SK-N-SH treated with all-trans-retinoic acid at 6 μM for 48 hours (cell line): ENCODE data around the gene ZNF805.

Experiments
- ATAC-seq: fragments of 200-7000 bp; cut with Tn5 transposase; 3 replicates; pipeline ENCODE4 v1.9.1; 2020; ENCODE audit warnings: mild to moderate bottlenecking, moderate library complexity
- ARNTL ChIP-seq: fragments of 450-650 bp; formaldehyde crosslinking; IDR thresholded peaks from 2 replicates; pipeline ENCODE4 v1.5.0; 2020; ENCODE audit warnings: low read depth, mild to moderate bottlenecking, moderate library complexity, borderline replicate concordance
- BACH2 ChIP-seq: fragments of 250-450 bp; sonication (Bioruptor Pico); IDR thresholded peaks from 2 replicates; pipeline ENCODE4 v1.9.0; 2021; ENCODE audit warnings: mild to moderate bottlenecking, borderline replicate concordance
- CSDC2 ChIP-seq: fragments of 250-450 bp; sonication (Bioruptor Pico); IDR thresholded peaks from 2 replicates; pipeline ENCODE4 v1.5.0; 2020; ENCODE audit warnings: mild to moderate bottlenecking, moderate library complexity
- ESRRG ChIP-seq: fragments of 250-450 bp; sonication (Bioruptor Pico); IDR thresholded peaks from 2 replicates; pipeline ENCODE4 v1.6.1; 2021; ENCODE audit warnings: mild to moderate bottlenecking
- GLIS3 ChIP-seq: fragments of 250-450 bp; sonication (Bioruptor Pico); IDR thresholded peaks from 2 replicates; pipeline ENCODE4 v1.5.0; 2020; ENCODE audit warnings: mild to moderate bottlenecking, moderate library complexity
- ISL1 ChIP-seq: fragments of 250-450 bp; sonication (Bioruptor Pico); IDR thresholded peaks from 2 replicates; pipeline ENCODE4 v2.1.2; 2022; ENCODE audit warnings: mild to moderate bottlenecking, moderate library complexity
- OSR1 ChIP-seq: fragments of 250-450 bp; sonication (Bioruptor Pico); IDR thresholded peaks from 2 replicates; pipeline ENCODE4 v1.8.0; 2022; ENCODE audit warnings: moderate library complexity, mild to moderate bottlenecking, inconsistent platforms
- PPARA ChIP-seq: fragments of 250-450 bp; sonication (Bioruptor Pico); IDR thresholded peaks from 2 replicates; pipeline ENCODE4 v1.5.0; 2020; ENCODE audit warnings: mild to moderate bottlenecking, borderline replicate concordance
- RARB ChIP-seq: fragments of 250-450 bp; sonication (Bioruptor Pico); IDR thresholded peaks from 2 replicates; pipeline ENCODE4 v1.8.0; 2021; ENCODE audit warnings: mild to moderate bottlenecking, moderate library complexity
- SNAI2 ChIP-seq: fragments of 250-450 bp; sonication (Bioruptor Pico); IDR thresholded peaks from 2 replicates; pipeline ENCODE4 v1.5.0; 2020; ENCODE audit warnings: mild to moderate bottlenecking, moderate library complexity
- TCF4 ChIP-seq: fragments of 250-450 bp; sonication (Bioruptor Pico); IDR thresholded peaks from 2 replicates; pipeline ENCODE4 v1.8.0; 2021; ENCODE audit warnings: mild to moderate bottlenecking, moderate library complexity, borderline replicate concordance
- ZC3H10 ChIP-seq: fragments of 250-450 bp; sonication (Bioruptor Pico); IDR thresholded peaks from 2 replicates; pipeline ENCODE4 v1.5.1; 2021; ENCODE audit warnings: mild to moderate bottlenecking, moderate library complexity
- ZFP3 ChIP-seq: fragments of 250-450 bp; sonication (Bioruptor Pico); IDR thresholded peaks from 2 replicates; pipeline ENCODE4 v1.5.0; 2020; ENCODE audit warnings: mild to moderate bottlenecking, moderate library complexity
- ZFP30 ChIP-seq: fragments of 450-650 bp; formaldehyde crosslinking; IDR thresholded peaks from 2 replicates; pipeline ENCODE4 v1.5.0; 2022; ENCODE audit warnings: mild to moderate bottlenecking, moderate library complexity
- ZNF565 ChIP-seq: fragments of 450-650 bp; formaldehyde crosslinking; conservative IDR thresholded peaks from 2 replicates; pipeline ENCODE4 v1.5.0; 2020; ENCODE audit warnings: low read depth, mild to moderate bottlenecking, moderate library complexity
- ZNF70 ChIP-seq: fragments of 450-650 bp; formaldehyde crosslinking; IDR thresholded peaks from 2 replicates; pipeline ENCODE4 v1.5.0; 2020; ENCODE audit warnings: mild to moderate bottlenecking, moderate library complexity
- ZNF8 ChIP-seq: fragments of 450-650 bp; formaldehyde crosslinking; IDR thresholded peaks from 2 replicates; pipeline ENCODE4 v1.5.0; 2020; ENCODE audit warnings: mild to moderate bottlenecking, moderate library complexity
- TF ChIP-seq, protein P1 (sequence below): fragments of 250-450 bp; sonication (Bioruptor Pico); IDR thresholded peaks from 2 replicates; pipeline ENCODE4 v1.8.0; 2020; ENCODE audit warnings: mild to moderate bottlenecking, moderate library complexity, borderline replicate concordance
- TF ChIP-seq, protein P2 (sequence below): fragments of 250-450 bp; sonication (Bioruptor Pico); IDR thresholded peaks from 2 replicates; pipeline ENCODE4 v1.5.1; 2021; ENCODE audit warnings: mild to moderate bottlenecking, moderate library complexity
- TF ChIP-seq, protein P3 (sequence below): fragments of 250-450 bp; sonication (Bioruptor Pico); IDR thresholded peaks from 2 replicates; pipeline ENCODE4 v1.5.0; 2020; ENCODE audit warnings: mild to moderate bottlenecking, moderate library complexity
- TF ChIP-seq, protein P4 (sequence below): fragments of 250-450 bp; sonication (Bioruptor Pico); IDR thresholded peaks from 2 replicates; pipeline ENCODE4 v1.5.1; 2020; ENCODE audit warnings: low read depth, mild to moderate bottlenecking, moderate library complexity

The ZNF805 gene

DNA sequence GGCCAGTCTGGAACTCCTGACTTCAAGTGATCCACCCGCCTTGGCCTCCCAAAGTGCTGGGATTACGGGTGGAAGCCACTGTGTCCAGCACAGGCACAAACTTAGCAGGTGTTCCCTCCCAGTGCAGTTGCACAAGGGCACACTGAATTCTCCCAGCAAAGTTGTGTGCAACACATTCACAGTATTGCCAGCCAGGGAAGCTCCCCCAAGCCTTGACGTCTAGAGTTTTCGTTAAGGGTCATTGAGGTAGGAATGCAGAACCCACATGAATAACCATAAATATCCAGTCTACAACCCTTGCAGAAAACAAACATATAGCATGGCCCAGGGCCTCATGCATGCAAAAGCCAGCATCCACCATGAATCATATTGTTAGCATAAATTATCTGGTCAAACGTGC is 12.9 kb upstream of the ZNF805 start:
- no peak for TF ChIP-seq CSDC2 (CRISPR knock-in tag)
- TF ChIP-seq, all 23 proteins: peak for 0
- ATAC-seq = no peak

DNA sequence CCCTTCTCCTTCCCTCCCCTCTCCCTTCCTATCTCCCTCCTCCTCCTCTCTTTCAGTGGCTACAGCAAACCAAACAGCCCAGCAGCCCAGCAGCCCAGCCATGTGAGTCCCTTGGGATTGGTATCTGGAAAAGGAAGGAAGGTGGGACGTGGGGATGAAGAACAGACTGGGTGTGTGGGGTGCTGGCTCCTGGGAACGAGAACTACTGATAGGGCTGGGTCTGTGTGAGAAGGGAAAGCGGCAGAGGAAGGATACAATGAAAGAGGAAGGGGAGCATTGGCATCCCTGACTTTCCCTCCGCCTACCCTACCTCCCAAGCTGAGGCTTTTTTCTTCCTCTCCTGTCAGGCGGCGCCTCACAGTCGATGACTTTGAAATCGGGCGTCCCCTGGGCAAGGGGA is 8.7 kb upstream of the ZNF805 start:
- no peak for ATAC-seq
- TF ChIP-seq CSDC2 (CRISPR knock-in tag) (no peak), ZNF8 (CRISPR knock-in tag) (no peak), ISL1 (no peak), ZC3H10 (no peak), ZNF70 (no peak), BACH2 (no peak), PPARA (no peak), SNAI2 (CRISPR knock-in tag) (no peak), ARNTL (no peak), RARB (CRISPR knock-in tag) (no peak), ZFP30 (no peak), ESRRG (CRISPR knock-in tag) (no peak), ZNF565 (CRISPR knock-in tag) (no peak), GLIS3 (CRISPR knock-in tag) (no peak)
- TF ChIP-seq, protein P1, sequence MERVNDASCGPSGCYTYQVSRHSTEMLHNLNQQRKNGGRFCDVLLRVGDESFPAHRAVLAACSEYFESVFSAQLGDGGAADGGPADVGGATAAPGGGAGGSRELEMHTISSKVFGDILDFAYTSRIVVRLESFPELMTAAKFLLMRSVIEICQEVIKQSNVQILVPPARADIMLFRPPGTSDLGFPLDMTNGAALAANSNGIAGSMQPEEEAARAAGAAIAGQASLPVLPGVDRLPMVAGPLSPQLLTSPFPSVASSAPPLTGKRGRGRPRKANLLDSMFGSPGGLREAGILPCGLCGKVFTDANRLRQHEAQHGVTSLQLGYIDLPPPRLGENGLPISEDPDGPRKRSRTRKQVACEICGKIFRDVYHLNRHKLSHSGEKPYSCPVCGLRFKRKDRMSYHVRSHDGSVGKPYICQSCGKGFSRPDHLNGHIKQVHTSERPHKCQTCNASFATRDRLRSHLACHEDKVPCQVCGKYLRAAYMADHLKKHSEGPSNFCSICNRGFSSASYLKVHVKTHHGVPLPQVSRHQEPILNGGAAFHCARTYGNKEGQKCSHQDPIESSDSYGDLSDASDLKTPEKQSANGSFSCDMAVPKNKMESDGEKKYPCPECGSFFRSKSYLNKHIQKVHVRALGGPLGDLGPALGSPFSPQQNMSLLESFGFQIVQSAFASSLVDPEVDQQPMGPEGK (CRISPR knock-in tag) = no peak
- TF ChIP-seq, protein P2, sequence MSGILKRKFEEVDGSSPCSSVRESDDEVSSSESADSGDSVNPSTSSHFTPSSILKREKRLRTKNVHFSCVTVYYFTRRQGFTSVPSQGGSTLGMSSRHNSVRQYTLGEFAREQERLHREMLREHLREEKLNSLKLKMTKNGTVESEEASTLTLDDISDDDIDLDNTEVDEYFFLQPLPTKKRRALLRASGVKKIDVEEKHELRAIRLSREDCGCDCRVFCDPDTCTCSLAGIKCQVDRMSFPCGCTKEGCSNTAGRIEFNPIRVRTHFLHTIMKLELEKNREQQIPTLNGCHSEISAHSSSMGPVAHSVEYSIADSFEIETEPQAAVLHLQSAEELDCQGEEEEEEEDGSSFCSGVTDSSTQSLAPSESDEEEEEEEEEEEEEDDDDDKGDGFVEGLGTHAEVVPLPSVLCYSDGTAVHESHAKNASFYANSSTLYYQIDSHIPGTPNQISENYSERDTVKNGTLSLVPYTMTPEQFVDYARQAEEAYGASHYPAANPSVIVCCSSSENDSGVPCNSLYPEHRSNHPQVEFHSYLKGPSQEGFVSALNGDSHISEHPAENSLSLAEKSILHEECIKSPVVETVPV (CRISPR knock-in tag) = no peak
- TF ChIP-seq, protein P3, sequence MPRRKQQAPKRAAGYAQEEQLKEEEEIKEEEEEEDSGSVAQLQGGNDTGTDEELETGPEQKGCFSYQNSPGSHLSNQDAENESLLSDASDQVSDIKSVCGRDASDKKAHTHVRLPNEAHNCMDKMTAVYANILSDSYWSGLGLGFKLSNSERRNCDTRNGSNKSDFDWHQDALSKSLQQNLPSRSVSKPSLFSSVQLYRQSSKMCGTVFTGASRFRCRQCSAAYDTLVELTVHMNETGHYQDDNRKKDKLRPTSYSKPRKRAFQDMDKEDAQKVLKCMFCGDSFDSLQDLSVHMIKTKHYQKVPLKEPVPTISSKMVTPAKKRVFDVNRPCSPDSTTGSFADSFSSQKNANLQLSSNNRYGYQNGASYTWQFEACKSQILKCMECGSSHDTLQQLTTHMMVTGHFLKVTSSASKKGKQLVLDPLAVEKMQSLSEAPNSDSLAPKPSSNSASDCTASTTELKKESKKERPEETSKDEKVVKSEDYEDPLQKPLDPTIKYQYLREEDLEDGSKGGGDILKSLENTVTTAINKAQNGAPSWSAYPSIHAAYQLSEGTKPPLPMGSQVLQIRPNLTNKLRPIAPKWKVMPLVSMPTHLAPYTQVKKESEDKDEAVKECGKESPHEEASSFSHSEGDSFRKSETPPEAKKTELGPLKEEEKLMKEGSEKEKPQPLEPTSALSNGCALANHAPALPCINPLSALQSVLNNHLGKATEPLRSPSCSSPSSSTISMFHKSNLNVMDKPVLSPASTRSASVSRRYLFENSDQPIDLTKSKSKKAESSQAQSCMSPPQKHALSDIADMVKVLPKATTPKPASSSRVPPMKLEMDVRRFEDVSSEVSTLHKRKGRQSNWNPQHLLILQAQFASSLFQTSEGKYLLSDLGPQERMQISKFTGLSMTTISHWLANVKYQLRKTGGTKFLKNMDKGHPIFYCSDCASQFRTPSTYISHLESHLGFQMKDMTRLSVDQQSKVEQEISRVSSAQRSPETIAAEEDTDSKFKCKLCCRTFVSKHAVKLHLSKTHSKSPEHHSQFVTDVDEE (CRISPR knock-in tag) = no peak
- TF ChIP-seq, protein P4, sequence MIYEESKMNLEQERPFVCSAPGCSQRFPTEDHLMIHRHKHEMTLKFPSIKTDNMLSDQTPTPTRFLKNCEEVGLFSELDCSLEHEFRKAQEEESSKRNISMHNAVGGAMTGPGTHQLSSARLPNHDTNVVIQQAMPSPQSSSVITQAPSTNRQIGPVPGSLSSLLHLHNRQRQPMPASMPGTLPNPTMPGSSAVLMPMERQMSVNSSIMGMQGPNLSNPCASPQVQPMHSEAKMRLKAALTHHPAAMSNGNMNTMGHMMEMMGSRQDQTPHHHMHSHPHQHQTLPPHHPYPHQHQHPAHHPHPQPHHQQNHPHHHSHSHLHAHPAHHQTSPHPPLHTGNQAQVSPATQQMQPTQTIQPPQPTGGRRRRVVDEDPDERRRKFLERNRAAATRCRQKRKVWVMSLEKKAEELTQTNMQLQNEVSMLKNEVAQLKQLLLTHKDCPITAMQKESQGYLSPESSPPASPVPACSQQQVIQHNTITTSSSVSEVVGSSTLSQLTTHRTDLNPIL (CRISPR knock-in tag) = no peak

DNA sequence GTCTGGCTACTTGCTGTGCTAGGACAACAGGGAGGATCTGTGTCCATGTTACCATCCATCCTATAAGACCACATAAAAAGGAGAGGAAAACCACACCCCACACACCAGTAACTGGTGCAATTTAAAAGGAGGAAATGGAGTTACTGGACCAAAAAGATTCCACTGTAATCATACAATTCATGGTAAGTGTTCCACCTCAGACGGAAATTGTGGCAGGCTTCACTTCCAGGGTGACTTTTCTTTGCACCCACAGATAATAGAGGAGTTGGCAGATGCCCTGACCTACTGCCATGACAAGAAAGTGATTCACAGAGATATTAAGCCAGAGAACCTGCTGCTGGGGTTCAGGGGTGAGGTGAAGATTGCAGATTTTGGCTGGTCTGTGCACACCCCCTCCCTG is 7.2 kb upstream of the ZNF805 start:
- TF ChIP-seq ARNTL (no peak), ISL1 (no peak), RARB (CRISPR knock-in tag) (no peak), ZC3H10 (no peak), ZFP3 (no peak), ZNF8 (CRISPR knock-in tag) (no peak)
- TF ChIP-seq, protein P2 (CRISPR knock-in tag) = no peak

DNA sequence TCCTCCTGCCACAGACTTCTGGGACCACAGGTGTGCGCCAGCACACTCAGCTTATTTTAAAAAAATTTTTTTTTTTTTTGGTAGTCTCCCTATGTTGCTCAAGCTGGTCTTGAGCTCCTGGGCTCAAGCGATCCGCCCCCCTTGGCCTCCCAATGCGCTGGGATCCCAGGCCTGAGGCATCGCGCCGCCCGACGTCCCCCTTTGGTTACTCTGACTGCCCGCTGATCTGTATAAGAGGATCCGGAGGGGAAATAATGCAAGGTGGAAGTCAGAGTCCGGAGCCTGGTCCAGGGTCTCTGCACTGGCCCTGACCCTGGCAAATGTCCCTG is 486 bp upstream of the ZNF805 start:
- no peak for TF ChIP-seq ZC3H10
- TF ChIP-seq TCF4 = no peak
- TF ChIP-seq SNAI2 (CRISPR knock-in tag) = no peak
- no peak for TF ChIP-seq RARB (CRISPR knock-in tag)
- TF ChIP-seq GLIS3 (CRISPR knock-in tag) = no peak
- no peak for TF ChIP-seq CSDC2 (CRISPR knock-in tag)

More for the DNA sequence above, 7.2 kb upstream of the ZNF805 start:
- ATAC-seq = no peak

DNA sequence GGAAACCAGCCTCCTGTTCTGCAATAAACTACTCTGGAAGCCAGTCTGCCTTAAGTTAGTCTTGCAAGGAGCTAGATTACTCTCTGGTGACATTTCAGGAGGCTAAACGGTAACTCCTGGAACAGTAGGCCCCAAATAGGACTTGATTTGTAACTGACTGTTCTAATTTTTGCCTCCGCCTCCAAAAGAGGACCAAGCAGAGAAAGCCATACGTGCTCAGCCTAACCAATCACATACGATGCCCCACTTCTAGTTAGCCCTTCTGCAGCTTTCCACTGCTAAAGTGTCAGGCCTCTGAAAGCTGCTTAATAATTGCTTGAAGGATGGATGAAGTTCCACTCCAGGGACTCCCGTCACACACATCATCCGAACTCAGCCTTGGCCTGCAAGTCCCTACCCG is 744 bp downstream of the ZNF805 start:
- no peak for TF ChIP-seq GLIS3 (CRISPR knock-in tag)
- no peak for TF ChIP-seq SNAI2 (CRISPR knock-in tag)
- TF ChIP-seq, protein P2 (CRISPR knock-in tag) = no peak
- TF ChIP-seq ZNF70 = no peak
- TF ChIP-seq, protein P4 (CRISPR knock-in tag) = no peak
- TF ChIP-seq, protein P1 (CRISPR knock-in tag) = no peak
- no peak for TF ChIP-seq OSR1 (CRISPR knock-in tag)
- ATAC-seq = peak; percentile 37

More for the DNA sequence above, 486 bp upstream of the ZNF805 start:
- ATAC-seq = peak; percentile 55; the same call in 1 of the 3 replicates
